ENCODE data around the gene BCAS3.

The BCAS3 gene

DNA sequence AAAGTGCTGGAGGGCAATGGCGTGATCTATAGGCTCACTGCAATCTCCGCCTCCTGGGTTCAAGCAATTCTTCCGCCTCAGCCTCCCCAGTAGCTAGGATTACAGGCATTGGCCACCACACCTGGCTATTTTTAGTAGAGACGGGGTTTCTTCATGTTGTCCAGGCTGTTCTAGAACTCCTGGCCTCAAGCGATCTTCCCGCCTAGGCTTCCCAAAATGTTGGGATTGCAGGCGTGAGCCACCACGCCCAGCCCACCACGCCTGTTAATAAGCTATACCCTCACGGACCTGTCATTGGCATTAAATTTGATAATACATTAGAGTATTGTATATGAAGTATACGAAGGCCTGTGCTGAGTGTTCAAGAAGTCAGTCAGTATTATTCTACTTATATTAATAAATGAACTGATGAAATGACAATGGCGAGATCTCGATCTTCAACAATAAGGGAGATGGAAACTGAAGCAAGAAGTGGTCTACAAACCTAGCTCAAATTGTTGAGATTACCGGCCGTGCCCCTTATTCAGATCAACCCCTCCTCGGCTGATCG, 818 bp upstream of the BCAS3 start:
- DNase-seq, result no peak

- no peak for DNase-seq
Observed at GRCh38 chr17:60678118-60678444, 430 bp downstream of the BCAS3 start.

DNA sequence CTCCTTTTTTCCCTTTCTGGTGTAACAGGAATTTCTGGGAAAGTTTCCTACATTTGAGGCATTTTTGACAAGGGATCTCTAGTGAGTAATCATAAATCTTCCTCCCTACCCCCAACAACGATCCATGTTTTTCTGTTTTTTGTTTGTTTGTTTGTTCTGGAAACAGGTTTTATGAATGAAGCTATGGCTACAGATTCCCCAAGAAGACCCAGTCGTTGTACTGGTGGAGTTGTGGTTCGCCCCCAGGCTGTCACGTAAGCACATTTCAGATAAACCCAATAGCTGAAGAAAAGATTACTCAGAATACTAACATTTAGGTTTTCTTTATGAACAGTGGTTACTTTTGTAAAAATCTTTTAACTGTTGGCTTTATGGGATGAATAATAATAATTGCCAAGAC, 1.6 kb downstream of the BCAS3 start:
- no peak for DNase-seq

DNA sequence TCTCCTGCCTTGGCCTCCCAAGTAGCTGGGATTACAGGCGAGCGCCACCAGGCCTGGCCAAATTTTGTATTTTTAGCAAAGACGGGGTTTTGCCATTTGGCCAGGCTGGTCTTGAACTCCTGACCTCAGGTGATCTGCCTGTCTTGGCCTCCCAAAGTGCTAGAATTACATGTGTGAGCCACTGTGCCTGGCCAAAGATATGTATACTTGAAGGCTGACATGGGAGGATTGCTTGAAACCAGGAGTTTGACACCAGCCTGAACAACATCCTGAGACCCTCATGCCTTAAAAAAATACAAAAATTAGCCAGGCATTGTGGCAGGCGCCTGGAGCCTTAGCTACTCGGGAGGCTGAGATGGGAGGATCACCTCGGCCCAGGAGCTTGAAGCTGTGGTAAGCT, 3.1 kb downstream of the BCAS3 start:
- no peak for DNase-seq

DNA sequence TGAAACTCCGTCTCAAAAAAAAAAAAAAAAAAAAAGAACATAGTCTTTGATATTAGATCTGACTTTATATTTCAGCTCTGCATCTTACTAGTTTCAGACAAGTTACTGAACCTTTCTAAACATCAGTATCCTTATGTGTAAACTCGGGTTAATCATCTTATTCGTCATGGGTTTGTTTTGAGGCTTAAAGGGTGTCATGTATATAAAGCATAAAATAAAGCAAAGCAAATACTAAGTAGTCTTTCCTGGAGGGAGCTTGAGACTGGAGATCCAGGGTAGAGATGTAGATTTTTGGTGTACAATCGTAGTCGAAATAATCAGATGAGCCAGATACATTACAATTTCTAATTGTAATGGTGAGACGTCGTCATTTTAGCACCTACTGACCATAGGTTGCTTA, 7.8 kb downstream of the BCAS3 start:
- DNase-seq, result no peak

DNA sequence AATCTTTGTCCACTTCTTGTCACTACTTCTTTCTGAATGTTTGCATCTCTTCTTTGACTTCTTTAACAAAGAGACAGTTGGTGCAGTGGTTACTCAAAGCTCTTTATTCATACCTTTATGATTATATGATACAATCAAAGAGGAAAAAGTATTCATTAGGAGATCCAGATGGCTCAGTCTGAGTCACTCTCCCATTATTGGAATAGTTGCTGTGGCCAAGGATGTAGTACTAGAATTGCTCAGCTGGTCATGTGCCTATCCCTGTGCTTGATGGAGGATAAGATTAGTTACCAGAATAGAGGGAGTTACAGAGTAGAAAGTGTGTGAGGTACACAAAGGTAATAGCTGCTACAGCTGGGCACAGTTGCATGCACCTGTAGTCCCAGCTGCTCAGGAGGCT, 18.3 kb downstream of the BCAS3 start:
- no peak for DNase-seq

- no peak for DNase-seq
Observed at GRCh38 chr17:60699090-60699489, 21.4 kb downstream of the BCAS3 start.

DNA sequence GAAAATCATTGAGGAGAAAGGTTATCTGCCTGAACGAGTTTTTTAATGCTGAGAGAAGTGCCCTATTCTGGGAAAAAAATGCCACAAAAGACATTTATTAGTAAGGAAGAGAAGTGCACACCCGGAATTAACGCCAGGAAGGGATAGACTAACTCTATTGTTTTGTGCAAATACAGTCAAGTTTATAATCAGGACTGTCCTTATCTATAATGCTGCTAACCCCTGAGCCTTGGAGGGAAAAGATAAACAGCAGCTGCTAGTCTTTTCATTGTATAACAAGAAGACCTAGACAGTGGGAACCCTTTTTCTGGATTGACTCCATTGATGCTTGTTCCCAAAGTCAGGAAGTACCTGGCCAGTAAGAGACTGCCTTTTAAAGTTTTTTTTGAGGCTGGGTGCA, 26.5 kb downstream of the BCAS3 start:
- DNase-seq, result no peak

- DNase-seq, result no peak
Observed at GRCh38 chr17:60712675-60713074, 35.0 kb downstream of the BCAS3 start.

DNA sequence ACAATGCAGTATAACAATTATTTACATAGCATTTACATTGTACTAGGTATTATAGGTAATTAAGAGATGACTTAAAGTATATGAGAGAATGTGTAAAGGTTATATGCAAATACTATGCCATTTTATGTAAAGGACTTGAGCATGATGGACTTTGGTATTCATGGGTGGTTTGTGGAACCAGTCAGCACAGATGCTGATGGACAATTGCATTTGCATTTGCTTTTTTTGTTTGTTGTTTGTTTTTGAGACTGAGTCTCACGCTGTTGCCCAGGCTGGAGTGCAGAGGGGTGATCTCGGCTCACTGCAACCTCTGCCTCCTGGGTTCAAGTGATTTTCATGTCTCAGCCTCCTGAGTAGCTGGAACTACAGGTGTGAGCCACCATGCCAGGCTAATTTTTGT, 36.0 kb downstream of the BCAS3 start:
- DNase-seq, result no peak

- no peak for DNase-seq
Observed at GRCh38 chr17:60716766-60717165, 39.1 kb downstream of the BCAS3 start.

DNA sequence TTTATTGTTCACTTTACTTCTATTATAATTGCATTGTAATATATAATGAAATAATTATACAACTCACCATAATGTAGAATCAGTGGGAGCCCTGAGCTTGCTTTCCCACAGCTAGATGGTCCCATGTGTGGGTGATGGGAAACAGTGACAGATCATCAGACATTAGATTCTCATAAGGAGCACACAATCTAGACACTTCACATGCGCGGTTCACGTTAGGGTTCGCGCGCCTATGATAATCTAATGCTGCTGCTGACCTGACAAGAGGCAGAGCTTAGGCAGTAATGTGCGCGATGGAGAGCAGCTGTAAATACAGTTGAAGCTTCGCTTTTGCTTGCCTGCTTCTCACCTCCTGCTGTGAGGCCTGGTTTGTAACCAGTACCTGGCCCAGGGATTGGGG, 40.2 kb downstream of the BCAS3 start:
- no peak for DNase-seq

- peak; percentile 9 to 39 for DNase-seq
Observed at GRCh38 chr17:60720763-60721531, 43.3 kb downstream of the BCAS3 start.

DNA sequence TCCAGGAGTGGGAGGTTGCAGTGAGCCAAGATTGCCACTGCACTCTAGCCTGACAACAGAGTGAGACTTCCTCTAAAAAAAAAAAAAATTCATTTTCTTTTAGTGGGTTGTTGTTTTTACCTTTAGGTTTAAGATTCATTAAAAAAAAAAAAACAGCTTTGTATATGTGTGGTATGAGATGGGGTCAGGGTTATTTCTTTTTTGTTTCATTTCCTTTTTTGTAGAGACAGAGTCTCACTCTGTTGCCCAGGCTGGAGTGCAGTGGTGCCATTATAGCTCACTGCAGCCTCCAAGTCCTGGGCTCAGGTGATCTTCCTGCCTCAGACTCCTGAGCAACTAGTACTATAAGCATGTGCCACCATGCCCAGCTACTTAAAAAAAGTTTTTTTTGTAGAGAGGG, 47.0 kb downstream of the BCAS3 start:
- no peak for DNase-seq

GRCh38 chr17:60729854-60730253, 52.2 kb downstream of the BCAS3 start:
- DNase-seq, result no peak

DNA sequence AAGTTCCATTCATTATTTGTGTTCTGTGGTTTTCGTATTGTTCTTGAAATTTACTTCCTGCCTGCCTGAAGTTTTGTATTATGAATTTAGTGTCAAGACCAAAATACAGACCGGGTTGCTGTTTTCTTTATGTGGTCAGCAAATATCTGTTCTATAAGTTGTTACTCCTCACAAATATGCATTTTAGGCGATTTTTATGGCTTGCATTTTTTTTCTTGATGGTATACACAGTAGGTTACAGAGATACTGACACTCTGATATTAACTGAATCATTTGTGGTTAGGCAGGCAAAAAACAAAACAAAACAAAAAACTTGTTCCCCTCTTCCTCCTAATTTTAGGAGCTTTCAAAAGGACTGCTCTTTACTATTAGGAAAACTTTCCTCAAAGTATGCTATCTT, 52.6 kb downstream of the BCAS3 start:
- no peak for DNase-seq

DNA sequence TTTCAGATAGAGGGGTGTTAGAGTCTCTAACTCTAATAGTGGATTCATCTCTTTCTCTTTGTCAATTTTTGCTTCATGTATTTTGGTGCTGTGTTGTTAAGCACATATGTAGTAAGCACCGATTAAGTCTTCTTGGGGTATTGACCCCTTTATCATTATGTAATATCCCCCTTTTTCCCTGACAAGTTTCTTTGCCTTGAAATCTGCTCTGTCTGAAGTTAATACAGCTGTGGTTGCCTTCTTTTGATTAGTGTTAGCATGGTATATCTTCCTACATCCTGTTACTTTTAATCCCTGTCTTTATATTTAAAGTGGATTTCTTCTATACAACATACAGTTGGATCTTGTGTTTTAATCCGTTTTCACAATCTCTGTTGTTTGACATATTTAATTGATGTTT, 60.6 kb downstream of the BCAS3 start:
- DNase-seq, result no peak

GRCh38 chr17:60740584-60740983, 62.9 kb downstream of the BCAS3 start:
- DNase-seq, result no peak

GRCh38 chr17:60741031-60741430, 63.4 kb downstream of the BCAS3 start:
- DNase-seq, result no peak

DNA sequence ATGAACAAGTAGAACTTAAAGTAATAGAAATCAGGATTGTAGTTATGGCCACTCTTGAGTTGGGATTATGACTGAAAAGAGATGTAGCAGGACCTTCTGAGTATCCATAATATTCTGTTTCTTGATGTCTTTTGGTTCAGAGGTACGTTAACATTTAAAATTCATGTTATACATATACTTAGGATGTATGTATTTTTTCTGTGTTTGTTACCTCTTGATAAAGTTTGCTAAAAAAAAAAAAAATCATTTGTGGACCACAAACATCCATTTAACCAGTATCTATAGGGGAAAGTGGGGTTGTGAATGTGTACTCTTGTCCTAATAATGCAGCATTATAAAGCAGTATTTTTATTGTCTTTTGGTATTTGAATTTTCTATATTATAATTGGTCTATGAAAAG, 65.6 kb downstream of the BCAS3 start:
- DNase-seq, result no peak

DNA sequence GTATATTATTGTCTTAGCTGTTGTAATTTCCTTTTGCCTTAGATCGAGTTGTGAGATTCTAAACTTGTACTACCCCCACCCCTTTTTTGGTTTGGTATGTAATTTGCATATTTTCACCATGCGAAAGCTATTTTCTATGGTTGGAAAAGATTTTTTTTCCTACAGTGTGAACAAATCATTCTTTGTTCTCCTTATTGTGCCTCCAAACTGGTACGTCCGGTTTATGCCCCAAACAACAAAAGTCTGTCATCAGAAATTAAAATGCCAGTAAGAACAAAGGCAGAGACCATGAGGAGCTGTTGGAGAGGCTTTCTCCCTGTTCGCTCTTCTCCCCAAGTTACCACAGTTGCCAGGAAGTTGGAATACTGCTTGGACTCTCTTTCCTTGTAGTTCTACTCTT, 66.1 kb downstream of the BCAS3 start:
- DNase-seq, result no peak

DNA sequence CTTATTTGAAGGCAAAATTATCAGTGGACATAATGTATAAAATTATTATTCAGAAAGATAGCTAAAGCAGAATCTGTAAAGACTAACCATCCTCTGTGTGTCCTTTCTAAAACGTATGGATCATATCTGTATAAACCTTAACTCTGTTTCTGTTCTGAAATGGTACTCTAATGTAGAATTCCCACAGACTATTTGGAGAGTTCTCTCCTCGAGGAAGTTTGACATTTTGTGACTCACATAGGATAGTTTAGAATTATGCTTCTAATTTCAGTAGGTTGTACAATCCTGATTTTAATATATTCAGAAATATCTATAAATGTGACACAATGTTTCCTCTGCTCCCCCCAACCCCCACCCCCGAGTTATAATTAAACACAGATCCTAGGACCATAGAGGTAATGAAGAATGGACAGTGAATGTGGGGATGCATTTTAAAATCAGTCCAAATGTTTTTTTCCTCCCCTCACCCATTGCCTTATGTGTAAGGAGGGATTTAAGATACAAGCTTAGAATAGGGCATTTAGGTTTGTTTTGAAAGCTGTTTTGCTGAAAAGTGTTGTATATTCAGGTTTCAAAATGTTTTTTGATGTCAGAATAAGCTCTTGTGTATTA, 66.8 kb downstream of the BCAS3 start:
- DNase-seq, result no peak

DNA sequence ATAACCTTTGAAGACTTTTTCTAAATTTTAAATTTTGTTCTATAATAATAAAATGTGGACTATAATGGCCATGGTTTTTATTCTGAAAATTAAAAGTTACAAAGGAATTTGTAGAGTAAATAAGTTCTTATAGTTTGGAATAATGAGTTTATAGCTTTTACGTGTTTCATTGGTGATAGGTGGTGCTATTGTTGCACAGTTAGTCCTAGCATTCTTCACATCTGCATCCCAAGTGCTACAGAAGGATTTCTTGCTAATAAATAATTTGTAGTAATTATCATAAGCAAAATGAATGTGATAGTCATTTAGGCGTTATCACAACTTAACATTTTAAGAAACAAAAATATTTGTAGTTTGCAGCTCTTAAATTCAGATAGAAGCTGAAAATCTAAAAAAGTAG, 67.9 kb downstream of the BCAS3 start:
- DNase-seq, result no peak

DNA sequence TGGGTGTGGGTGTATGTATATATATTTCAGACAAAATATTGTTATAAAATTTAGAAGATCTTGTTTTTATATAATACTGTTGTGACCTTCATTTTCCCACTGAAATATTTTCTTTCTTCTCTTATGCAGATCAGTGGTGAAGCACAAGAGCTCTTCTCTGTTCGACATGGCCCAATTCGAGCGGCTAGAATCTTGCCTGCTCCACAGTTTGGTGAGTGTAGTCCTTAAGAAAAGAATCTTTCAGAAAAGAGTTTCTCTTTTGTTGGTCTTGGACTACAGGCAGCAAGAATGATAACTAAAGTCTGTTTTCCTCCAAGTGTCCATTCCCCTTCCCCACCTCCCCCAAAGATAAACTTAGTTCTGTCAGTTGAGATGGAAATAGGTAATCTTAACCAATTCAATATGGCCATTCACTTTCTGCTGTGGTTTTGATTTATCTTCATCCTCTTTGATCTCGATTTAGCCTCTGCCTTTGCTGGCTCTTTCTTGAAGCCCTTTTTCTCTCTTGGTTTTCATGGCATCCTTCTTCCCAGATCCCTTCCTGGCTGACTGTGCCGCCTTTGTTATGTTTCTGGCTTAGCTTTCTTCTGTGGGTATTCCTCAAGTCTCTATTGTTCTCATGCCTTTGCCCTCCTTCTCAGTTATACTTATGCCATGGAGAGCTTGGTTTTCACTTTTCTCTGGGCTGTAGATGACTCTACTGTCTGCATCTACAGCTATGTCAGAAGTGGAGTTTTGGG, 69.6 kb downstream of the BCAS3 start:
- no peak for DNase-seq
